ENCODE data around the gene CNP. TPM values are rescaled to one million over a fixed set of nuclear protein-coding genes. Genes with fewer than 3 reads are reported as not detected.

The CNP gene
- polyA plus RNA-seq (2012; ENCODE audit: low read depth, missing spikeins): 28.4 TPM

- peak; percentile 92 for DNase-seq (ENCODE audit: insufficient read length, low spot score)
- peak; percentile 90 for FAIRE-seq
- TF ChIP-seq POU2F2 (IDR thresholded peaks at IDR 0.05; ENCODE audit: low read depth, low read length) (peak; percentile 4; the same call in 1 of the 2 replicates), PAX5 (IDR thresholded peaks at IDR 0.05; ENCODE audit: insufficient read depth, low read length, severe bottlenecking) (no peak), POLR2A (IDR thresholded peaks at IDR 0.05; ENCODE audit: low read depth, low read length) (peak; percentile 56; the same call in 1 of the 2 replicates)
Observed at GRCh38 chr17:41966463-41967140, at the start of gene CNP. TSS of gene CNP (plus strand) at chr17:41966795. CDS start at chr17:41966885, 90 bp downstream.

- DNase-seq (ENCODE audit: insufficient read length, low spot score) (no peak), FAIRE-seq (no peak)
- TF ChIP-seq TAF1 (IDR thresholded peaks at IDR 0.05; ENCODE audit: low read depth, low read length) (no peak), POLR2A (IDR thresholded peaks at IDR 0.05; ENCODE audit: low read depth, low read length) (no peak), POU2F2 (IDR thresholded peaks at IDR 0.05; ENCODE audit: low read depth, low read length) (no peak), POLR2AphosphoS5 (IDR thresholded peaks at IDR 0.05; ENCODE audit: low read depth, low read length) (no peak), PAX5 (IDR thresholded peaks at IDR 0.05; ENCODE audit: insufficient read depth, low read length, severe bottlenecking) (no peak), SPI1 (IDR thresholded peaks at IDR 0.05; ENCODE audit: low read depth, low read length) (no peak)
Observed at GRCh38 chr17:41917192-41917591, 49.4 kb upstream of the CNP start.

GRCh38 chr17:41917679-41918313, 48.8 kb upstream of the CNP start:
- DNase-seq (ENCODE audit: insufficient read length, low spot score) (no peak), FAIRE-seq (peak; percentile 13)
- TF ChIP-seq POLR2A (IDR thresholded peaks at IDR 0.05; ENCODE audit: low read depth, low read length) (no peak), TAF1 (IDR thresholded peaks at IDR 0.05; ENCODE audit: low read depth, low read length) (no peak), POLR2AphosphoS5 (IDR thresholded peaks at IDR 0.05; ENCODE audit: low read depth, low read length) (no peak), POU2F2 (IDR thresholded peaks at IDR 0.05; ENCODE audit: low read depth, low read length) (no peak), PAX5 (IDR thresholded peaks at IDR 0.05; ENCODE audit: insufficient read depth, low read length, severe bottlenecking) (no peak), SPI1 (IDR thresholded peaks at IDR 0.05; ENCODE audit: low read depth, low read length) (no peak)

- peak; percentile 76 for TF ChIP-seq POLR2A (IDR thresholded peaks at IDR 0.05; ENCODE audit: low read depth, low read length)
- TF ChIP-seq PAX5 (IDR thresholded peaks at IDR 0.05; ENCODE audit: insufficient read depth, low read length, severe bottlenecking): no peak
- peak; percentile 75 for TF ChIP-seq POLR2AphosphoS5 (IDR thresholded peaks at IDR 0.05; ENCODE audit: low read depth, low read length)
- 0 out of 2 replicates have a peak, but pooled peaks have one; percentile 34 for TF ChIP-seq TAF1 (IDR thresholded peaks at IDR 0.05; ENCODE audit: low read depth, low read length)
- TF ChIP-seq POU2F2 (IDR thresholded peaks at IDR 0.05; ENCODE audit: low read depth, low read length): peak; percentile 31; the same call in 1 of the 2 replicates
- FAIRE-seq: peak; percentile 97
- DNase-seq (ENCODE audit: insufficient read length, low spot score): peak; percentile 99
Observed at GRCh38 chr17:41918314-41919164, 48.1 kb upstream of the CNP start, which contains the start of gene ACLY. TSS of gene ACLY (minus strand) at chr17:41918951. CDS start at chr17:41913873, 5,078 bp downstream.

GRCh38 chr17:41919165-41919817, 47.3 kb upstream of the CNP start:
- TF ChIP-seq POLR2AphosphoS5 (IDR thresholded peaks at IDR 0.05; ENCODE audit: low read depth, low read length): no peak
- TF ChIP-seq POLR2A (IDR thresholded peaks at IDR 0.05; ENCODE audit: low read depth, low read length): no peak
- no peak for TF ChIP-seq PAX5 (IDR thresholded peaks at IDR 0.05; ENCODE audit: insufficient read depth, low read length, severe bottlenecking)
- TF ChIP-seq POU2F2 (IDR thresholded peaks at IDR 0.05; ENCODE audit: low read depth, low read length): no peak
- FAIRE-seq (no peak), DNase-seq (ENCODE audit: insufficient read length, low spot score) (no peak)

- DNase-seq (ENCODE audit: insufficient read length, low spot score) (no peak), FAIRE-seq (peak; percentile 31)
- TF ChIP-seq POLR2AphosphoS5 (IDR thresholded peaks at IDR 0.05; ENCODE audit: low read depth, low read length): no peak
- TF ChIP-seq TAF1 (IDR thresholded peaks at IDR 0.05; ENCODE audit: low read depth, low read length): no peak
- no peak for TF ChIP-seq POLR2A (IDR thresholded peaks at IDR 0.05; ENCODE audit: low read depth, low read length)
- no peak for TF ChIP-seq SPI1 (IDR thresholded peaks at IDR 0.05; ENCODE audit: low read depth, low read length)
- TF ChIP-seq PAX5 (IDR thresholded peaks at IDR 0.05; ENCODE audit: insufficient read depth, low read length, severe bottlenecking): no peak
- TF ChIP-seq POU2F2 (IDR thresholded peaks at IDR 0.05; ENCODE audit: low read depth, low read length): no peak
Observed at GRCh38 chr17:41919840-41920579, 46.6 kb upstream of the CNP start.

GRCh38 chr17:41920580-41920955, 46.0 kb upstream of the CNP start:
- DNase-seq (ENCODE audit: insufficient read length, low spot score) (no peak), FAIRE-seq (no peak)
- TF ChIP-seq PAX5 (IDR thresholded peaks at IDR 0.05; ENCODE audit: insufficient read depth, low read length, severe bottlenecking) (no peak), POU2F2 (IDR thresholded peaks at IDR 0.05; ENCODE audit: low read depth, low read length) (no peak), POLR2A (IDR thresholded peaks at IDR 0.05; ENCODE audit: low read depth, low read length) (no peak), TAF1 (IDR thresholded peaks at IDR 0.05; ENCODE audit: low read depth, low read length) (no peak), SPI1 (IDR thresholded peaks at IDR 0.05; ENCODE audit: low read depth, low read length) (no peak), POLR2AphosphoS5 (IDR thresholded peaks at IDR 0.05; ENCODE audit: low read depth, low read length) (no peak)

GRCh38 chr17:41925991-41926590, 40.5 kb upstream of the CNP start:
- DNase-seq (ENCODE audit: insufficient read length, low spot score) (no peak), FAIRE-seq (no peak)
- TF ChIP-seq POU2F2 (IDR thresholded peaks at IDR 0.05; ENCODE audit: low read depth, low read length) (no peak), TAF1 (IDR thresholded peaks at IDR 0.05; ENCODE audit: low read depth, low read length) (no peak), POLR2A (IDR thresholded peaks at IDR 0.05; ENCODE audit: low read depth, low read length) (no peak), PAX5 (IDR thresholded peaks at IDR 0.05; ENCODE audit: insufficient read depth, low read length, severe bottlenecking) (no peak), POLR2AphosphoS5 (IDR thresholded peaks at IDR 0.05; ENCODE audit: low read depth, low read length) (no peak)
